OCI-LY3 (cell line): ENCODE results near the gene ABCC8.

Source experiments
- CTCF ChIP-seq: fragments of 200-600, 300-600 bp; sonication (generic); IDR thresholded peaks from 2 replicates; pipeline ENCODE4 v1.5.1; 2014; ENCODE audit warnings: antibody characterized with exemption, low read length, low read depth
- EZH2phosphoT487 ChIP-seq: fragments of 200-600 bp; shearing (Covaris generic); IDR thresholded peaks from 2 replicates; pipeline ENCODE4 v1.6.1; 2018; ENCODE audit warnings: antibody characterized with exemption, mixed run types, low read depth

- TF ChIP-seq CTCF, result no peak
- no peak for TF ChIP-seq EZH2phosphoT487
Measured at GRCh38 chr11:17369684-17370243, 106.9 kb downstream of the ABCC8 start.
